ENCODE measurements around the gene RAB36. TPM values are rescaled to one million over a fixed set of nuclear protein-coding genes. Genes with fewer than 3 reads are reported as not detected.

Gene RAB36
- total and polyA plus RNA-seq, 9 donors = 3.9 to 18.7 (median 6.3) TPM

- H3K27me3 ChIP-seq = no peaks in the 10 kb centered on the region
- H3K4me1 ChIP-seq (ENCODE audit: insufficient read depth) = no peaks in the 10 kb centered on the region
Observed at GRCh38 chr22:23156286-23156685, 11.0 kb downstream of the RAB36 start.

GRCh38 chr22:23157560-23158515 lies 12.6 kb downstream of the RAB36 start:
- TF ChIP-seq CTCF (IDR thresholded peaks at IDR 0.05) = no peak
- no peak for TF ChIP-seq EP300 (IDR thresholded peaks at IDR 0.05)
- TF ChIP-seq POLR2A (IDR thresholded peaks at IDR 0.05) = no peak
- WGBS, 3 donors = 83 to 85% (median 84%) methylated on average over 22 of the region's 22 CpGs
- intact Hi-C loops (cut with DNase I) = no loop called here
- DNase-seq = no peak
- Histone ChIP-seq H3K4me3 (no peak overlapping the region), H3K9me3 (no peaks in the 10 kb centered on the region), H3K36me3 (no peaks in the 10 kb centered on the region), H3K27me3 (no peaks in the 10 kb centered on the region), H3K27ac (no peak overlapping the region), H3K4me1 (ENCODE audit: insufficient read depth) (no peaks in the 10 kb centered on the region)

More at GRCh38 chr22:23156286-23156685, 11.0 kb downstream of the RAB36 start:
- intact Hi-C loops (cut with DNase I) = no loop called here
- Histone ChIP-seq H3K9me3 (no peaks in the 10 kb centered on the region), H3K4me3 (no peak overlapping the region), H3K36me3 (no peaks in the 10 kb centered on the region), H3K27ac (no peak overlapping the region)
- WGBS, 3 donors = 51 to 53% (median 53%) methylated on average over 8 of the region's 8 CpGs
- DNase-seq = no peak
- TF ChIP-seq POLR2A (IDR thresholded peaks at IDR 0.05) (no peak), EP300 (IDR thresholded peaks at IDR 0.05) (no peak), CTCF (IDR thresholded peaks at IDR 0.05) (no peak)

- TF ChIP-seq CTCF (IDR thresholded peaks at IDR 0.05) (no peak), POLR2A (IDR thresholded peaks at IDR 0.05) (no peak), EP300 (IDR thresholded peaks at IDR 0.05) (no peak)
- 80 to 85% (median 82%) methylated on average over 14 of the region's 14 CpGs for WGBS, 3 donors
- Histone ChIP-seq H3K4me1 (ENCODE audit: insufficient read depth) (peaks cover 3% of the 10 kb centered on the region), H3K27ac (no peak overlapping the region), H3K4me3 (no peak overlapping the region), H3K9me3 (no peaks in the 10 kb centered on the region), H3K36me3 (no peaks in the 10 kb centered on the region), H3K27me3 (no peaks in the 10 kb centered on the region)
- DNase-seq = no peak
- intact Hi-C loops (cut with DNase I) = no loop called here
Observed at GRCh38 chr22:23158516-23159290, 13.4 kb downstream of the RAB36 start.

- Histone ChIP-seq H3K9me3 (no peaks in the 10 kb centered on the region), H3K36me3 (no peaks in the 10 kb centered on the region), H3K4me3 (no peak overlapping the region), H3K27ac (no peak overlapping the region), H3K4me1 (ENCODE audit: insufficient read depth) (peaks cover 9% of the 10 kb centered on the region), H3K27me3 (no peaks in the 10 kb centered on the region)
- intact Hi-C loops (cut with DNase I) = no loop called here
- WGBS, 3 donors = 87 to 95% (median 90%) methylated on average over 6 of the region's 6 CpGs
- TF ChIP-seq CTCF (IDR thresholded peaks at IDR 0.05) (no peak), POLR2A (IDR thresholded peaks at IDR 0.05) (no peak), EP300 (IDR thresholded peaks at IDR 0.05) (no peak)
- DNase-seq = no peak
Observed at GRCh38 chr22:23159291-23159630, 14.0 kb downstream of the RAB36 start.

All from ovary (tissue), 9 donors.